Mammary epithelial cell (primary cell): ENCODE results near the gene COL2A1.

Source experiments
- CTCF ChIP-seq, 2 donors: IDR thresholded peaks in 1 of 2; conservative IDR thresholded peaks in 1 of 2; 2 replicates each; pipeline ENCODE4 v1.5.1; 2011 to 2012; ENCODE audit warnings: inconsistent platforms in 2 of 2, low read length in 2 of 2, mild to moderate bottlenecking in 2 of 2, control low read depth in 1 of 2, low read depth in 1 of 2; ENCODE audit not compliant: insufficient read depth in 1 of 2; ENCODE audit errors: extremely low read depth in 1 of 2
- EZH2 ChIP-seq: IDR thresholded peaks from 2 replicates; pipeline ENCODE4 v1.6.1; 2012; ENCODE audit warnings: low read length, inconsistent platforms, borderline replicate concordance

- TF ChIP-seq CTCF (conservative IDR thresholded peaks at IDR 0.05 in 1 of 2, IDR thresholded peaks at IDR 0.05 in 1 of 2; ENCODE audit: extremely low read depth in 1 of 2, insufficient read depth in 1 of 2, low read depth in 1 of 2, low read length in 2 of 2): no peak
- TF ChIP-seq EZH2: no peak
Measured at GRCh38 chr12:48008349-48008748, 4.1 kb upstream of the COL2A1 start.
